Common myeloid progenitor, CD34-positive (primary cell): Measurements from ENCODE around the gene TENT4A.

ENCODE experiments used
- CTCF ChIA-PET: fragments of 350-600 bp; sonication (Branson Sonifier 250); formaldehyde crosslinking; loops from one replicate; lab custom pipeline; 2021; ENCODE audit warnings: antibody characterized with exemption; lab: Charles Lee
- POLR2A ChIA-PET: fragments of 350-600 bp; sonication (Branson Sonifier 250); formaldehyde crosslinking; loops from one replicate; lab custom pipeline; 2021; ENCODE audit warnings: antibody characterized with exemption; lab: Charles Lee
- DNase-seq, 3 donors: peaks; one replicate each; pipeline versions ENCODE4 v3.0.0 to v3.0.0-alpha.2; 2013
- H3K27ac ChIP-seq, 2 experiments: 1 replicate in 1 of 2; 2 replicates in 1 of 2; pipeline ENCODE4 v1.7.0; 2013; ENCODE audit warnings: inconsistent platforms in 2 of 2, low read length in 2 of 2, mild to moderate bottlenecking in 2 of 2, low read depth in 1 of 2, moderate library complexity in 1 of 2; ENCODE audit not compliant: severe bottlenecking in 2 of 2, insufficient read depth in 1 of 2, poor library complexity in 1 of 2
- H3K27me3 ChIP-seq, 5 experiments: replicated peaks in 2 of 5; 1 replicate in 3 of 5; 2 replicates in 2 of 5; pipeline versions ENCODE4 v1.6.1 to v1.7.0; 2013; ENCODE audit warnings: low read length in 4 of 5, mild to moderate bottlenecking in 2 of 5, moderate library complexity in 2 of 5, inconsistent platforms in 1 of 5; ENCODE audit not compliant: insufficient read depth in 5 of 5, control insufficient read depth in 4 of 5
- H3K36me3 ChIP-seq, 4 experiments: 1 replicate in 2 of 4; 2 replicates in 2 of 4; pipeline versions ENCODE4 v1.6.1 to v1.7.0; 2013; ENCODE audit warnings: low read length in 3 of 4, control low read depth in 1 of 4, mild to moderate bottlenecking in 1 of 4; ENCODE audit not compliant: control insufficient read depth in 4 of 4, insufficient read depth in 4 of 4
- H3K4me1 ChIP-seq, 4 experiments: 1 replicate in 3 of 4; 2 replicates in 1 of 4; pipeline versions ENCODE4 v1.6.1 to v1.7.1; 2013; ENCODE audit warnings: low read length in 3 of 4, mild to moderate bottlenecking in 3 of 4, control low read depth in 1 of 4, inconsistent platforms in 1 of 4, moderate library complexity in 1 of 4; ENCODE audit not compliant: control insufficient read depth in 4 of 4, insufficient read depth in 4 of 4; ENCODE audit errors: control extremely low read depth in 1 of 4
- H3K4me3 ChIP-seq, 7 experiments: 1 replicate in 4 of 7; 2 replicates in 3 of 7; pipeline versions ENCODE4 v1.5.1 to v1.7.0; 2013; ENCODE audit warnings: mild to moderate bottlenecking in 7 of 7, low read length in 6 of 7, moderate library complexity in 6 of 7, inconsistent platforms in 2 of 7, low read depth in 2 of 7, control low read depth in 1 of 7; ENCODE audit not compliant: insufficient read depth in 4 of 7, control insufficient read depth in 1 of 7; ENCODE audit errors: extremely low read depth in 1 of 7
- H3K9me3 ChIP-seq, 5 experiments: 1 replicate in 4 of 5; 2 replicates in 1 of 5; pipeline versions ENCODE4 v1.6.1 to v1.7.1; 2013; ENCODE audit warnings: low read length in 4 of 5, mild to moderate bottlenecking in 2 of 5, inconsistent platforms in 1 of 5, low read depth in 1 of 5, moderate library complexity in 1 of 5; ENCODE audit not compliant: control insufficient read depth in 4 of 5, insufficient read depth in 2 of 5; ENCODE audit errors: control extremely low read depth in 1 of 5
- WGBS: methylation state at CpG from one replicate; pipeline ENCODE4 v1.1.5; 2013; ENCODE audit not compliant: insufficient coverage; 5-methylcytosine and 5-hydroxymethylcytosine counted together

The TENT4A gene

DNA sequence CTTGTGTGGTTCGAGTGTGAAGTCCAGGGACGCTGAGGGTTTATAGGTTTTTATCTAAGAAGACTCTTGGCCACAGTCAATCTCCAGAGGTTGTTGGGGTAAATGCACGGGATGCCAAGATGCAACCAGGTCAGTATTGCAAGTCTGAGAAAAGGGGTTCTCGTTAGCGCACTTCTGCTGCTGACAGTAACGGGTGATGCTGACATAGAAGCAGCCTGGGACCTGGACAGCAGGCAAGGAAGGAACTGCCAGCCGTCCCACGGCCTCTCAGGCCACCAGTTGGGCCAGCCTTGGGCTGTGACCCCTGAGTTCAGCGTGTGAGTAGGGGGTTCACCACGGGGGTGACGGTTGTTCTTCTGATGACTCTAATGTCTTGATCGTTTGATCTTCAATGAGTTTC, 39.0 kb downstream of the TENT4A start:
- ChIA-PET CTCF (interaction anchor here (1.2 to 2.1 kb wide), 3 partner anchors 10 to 139 kb away, joined by 3 to 5 read pairs (median 3); no protein-coding TSS in a partner anchor), POLR2A (no interaction called here)

DNA sequence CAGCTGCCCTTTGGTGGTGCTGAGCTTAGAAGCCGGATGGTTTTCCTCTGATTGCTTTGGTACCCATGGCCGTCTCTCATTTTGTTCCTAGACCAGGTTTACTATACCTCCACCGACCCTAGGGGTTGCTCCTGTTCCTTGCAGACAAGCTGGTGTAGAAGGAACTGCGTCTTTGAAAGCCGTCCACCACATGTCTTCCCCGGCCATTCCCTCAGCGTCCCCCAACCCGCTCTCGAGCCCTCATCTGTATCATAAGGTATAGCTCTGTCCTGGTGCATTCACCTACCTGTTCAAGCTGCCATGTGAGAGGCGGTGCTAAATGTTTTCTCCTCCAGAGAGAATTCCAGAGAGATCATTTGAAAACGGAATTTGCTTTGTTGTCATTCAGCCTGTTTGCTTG, 39.5 kb downstream of the TENT4A start:
- no peaks in the 10 kb centered on the region for H3K4me1 ChIP-seq
- H3K27ac ChIP-seq = no peak overlapping the region
- no peak overlapping the region for H3K4me3 ChIP-seq
- peaks cover 18 to 87% (median 68%) of the 10 kb centered on the region in 4 experiments for H3K36me3 ChIP-seq
- H3K27me3 ChIP-seq = no peaks in the 10 kb centered on the region
- no peaks in the 10 kb centered on the region for H3K9me3 ChIP-seq
- CTCF ChIA-PET = interaction anchor here (1.2 to 2.1 kb wide), 2 partner anchors 9 to 10 kb away, joined by 3 to 5 read pairs; no protein-coding TSS in a partner anchor
- no peak for DNase-seq
- POLR2A ChIA-PET = no interaction called here
- 100% methylated on average over 9 of the region's 11 CpGs for WGBS

More for the DNA sequence above, 39.0 kb downstream of the TENT4A start:
- DNase-seq = no peak
- 98% methylated on average over 12 of the region's 12 CpGs for WGBS
- H3K27ac ChIP-seq = no peak overlapping the region
- no peaks in the 10 kb centered on the region for H3K27me3 ChIP-seq
- no peak overlapping the region for H3K4me3 ChIP-seq
- H3K9me3 ChIP-seq = no peaks in the 10 kb centered on the region
- H3K36me3 ChIP-seq = peaks cover 18 to 89% (median 71%) of the 10 kb centered on the region in 4 experiments
- no peaks in the 10 kb centered on the region for H3K4me1 ChIP-seq

DNA sequence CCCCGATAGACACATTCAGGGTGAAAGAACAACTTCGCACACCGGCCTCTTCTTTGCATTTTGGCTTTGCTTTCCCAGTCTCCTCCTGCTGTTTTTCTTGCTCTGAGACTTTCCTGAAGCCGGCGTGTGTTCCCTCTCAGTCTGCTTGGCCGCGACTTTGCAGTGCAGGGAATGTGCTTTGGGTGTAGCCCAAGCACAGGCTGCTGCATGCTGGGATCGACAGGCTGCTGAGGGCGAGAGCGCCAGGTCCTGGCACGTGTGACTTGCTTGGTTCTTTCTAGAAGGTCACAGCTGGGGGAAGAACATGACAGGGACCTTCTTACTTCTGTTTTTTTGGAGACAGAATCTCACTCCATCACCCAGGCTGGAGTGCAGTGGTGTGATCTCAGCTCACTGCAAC, 40.6 kb downstream of the TENT4A start:
- H3K27me3 ChIP-seq = no peaks in the 10 kb centered on the region
- peaks cover 18 to 87% (median 65%) of the 10 kb centered on the region in 4 experiments for H3K36me3 ChIP-seq
- POLR2A ChIA-PET = no interaction called here
- WGBS = 95% methylated on average over 10 of the region's 11 CpGs
- H3K4me3 ChIP-seq = no peak overlapping the region
- no peak overlapping the region for H3K27ac ChIP-seq
- H3K9me3 ChIP-seq = no peaks in the 10 kb centered on the region
- no peak for DNase-seq
- CTCF ChIA-PET = interaction anchor here (1.2 to 2.1 kb wide), 2 partner anchors 8 to 13 kb away, joined by 3 to 5 read pairs; no protein-coding TSS in a partner anchor
- no peaks in the 10 kb centered on the region for H3K4me1 ChIP-seq

DNA sequence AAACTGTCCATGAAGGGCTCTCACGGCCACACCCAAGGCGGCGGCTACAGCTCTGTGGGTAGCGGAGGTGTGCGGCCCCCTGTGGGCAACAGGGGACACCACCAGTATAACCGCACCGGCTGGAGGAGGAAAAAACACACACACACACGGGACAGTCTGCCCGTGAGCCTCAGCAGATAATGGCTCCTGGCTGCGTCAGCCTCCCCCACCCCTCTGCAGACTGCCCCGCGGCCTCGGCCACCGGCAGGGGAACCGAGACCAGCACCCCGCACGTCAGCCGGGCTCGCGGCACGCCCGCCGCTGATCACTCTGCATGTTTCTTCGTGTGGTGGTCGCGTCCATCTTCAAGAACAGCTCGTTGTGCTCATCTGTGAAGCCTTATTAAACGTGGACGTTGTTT, 41.5 kb downstream of the TENT4A start:
- Histone ChIP-seq H3K9me3 (no peaks in the 10 kb centered on the region), H3K36me3 (peaks cover 15 to 81% (median 58%) of the 10 kb centered on the region in 4 experiments), H3K4me3 (no peak overlapping the region), H3K27me3 (no peaks in the 10 kb centered on the region), H3K4me1 (no peaks in the 10 kb centered on the region), H3K27ac (no peak overlapping the region)
- CTCF ChIA-PET = interaction anchor here (1.2 kb wide), 1 partner anchor 12 kb away, joined by 3 read pairs; no protein-coding TSS in a partner anchor
- POLR2A ChIA-PET = no interaction called here
- WGBS = 99% methylated on average over 24 of the region's 29 CpGs
- no peak for DNase-seq

DNA sequence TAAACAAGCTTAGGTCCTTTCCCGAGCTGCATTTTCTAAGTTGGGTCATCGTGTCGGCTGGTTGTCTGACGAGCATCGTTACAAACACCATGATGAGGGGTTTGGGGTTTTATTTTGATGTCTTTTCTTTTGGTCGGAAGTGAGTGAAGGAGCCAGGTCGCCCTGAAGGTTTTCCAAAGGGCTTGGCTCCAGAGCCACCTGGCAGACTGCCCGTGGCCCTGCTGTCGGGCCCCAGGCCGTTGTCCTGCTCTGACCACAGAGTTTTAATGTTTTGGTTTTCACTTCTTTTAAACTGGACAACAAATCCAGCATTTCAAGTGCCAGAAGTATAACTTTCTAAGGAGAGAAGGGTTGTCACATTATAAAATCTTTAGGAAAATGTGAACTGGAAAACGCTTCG, 42.3 kb downstream of the TENT4A start:
- DNase-seq = no peak
- no peak overlapping the region for H3K4me3 ChIP-seq
- WGBS = 100% methylated on average over 4 of the region's 12 CpGs
- no peak overlapping the region for H3K27ac ChIP-seq
- peaks cover 15 to 75% (median 56%) of the 10 kb centered on the region in 4 experiments for H3K36me3 ChIP-seq
- H3K9me3 ChIP-seq = no peaks in the 10 kb centered on the region
- ChIA-PET CTCF (no interaction called here), POLR2A (no interaction called here)
- no peaks in the 10 kb centered on the region for H3K27me3 ChIP-seq
- no peaks in the 10 kb centered on the region for H3K4me1 ChIP-seq

DNA sequence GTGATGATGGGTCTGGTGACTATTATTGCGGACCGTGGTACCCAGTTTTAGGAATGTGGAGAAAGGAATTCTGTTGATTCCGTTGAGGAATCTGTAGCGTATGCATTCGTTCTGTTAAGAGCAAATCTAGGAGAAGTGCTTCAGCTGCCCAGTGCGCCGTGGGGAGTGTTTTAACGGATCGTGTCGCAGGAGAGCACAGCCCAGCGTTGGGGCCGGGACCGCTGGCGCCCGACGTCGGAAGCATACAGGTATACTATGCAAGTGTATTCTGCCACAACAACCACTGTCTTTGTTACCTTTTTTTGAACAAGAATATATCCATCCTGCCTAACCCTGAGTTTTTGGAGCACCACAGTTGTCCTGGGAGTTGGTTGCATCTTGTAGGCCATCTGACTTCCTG, 42.7 kb downstream of the TENT4A start:
- Histone ChIP-seq H3K36me3 (peaks cover 15 to 71% (median 55%) of the 10 kb centered on the region in 4 experiments), H3K27ac (no peak overlapping the region), H3K27me3 (no peaks in the 10 kb centered on the region), H3K4me3 (no peak overlapping the region), H3K4me1 (no peaks in the 10 kb centered on the region), H3K9me3 (no peaks in the 10 kb centered on the region)
- POLR2A ChIA-PET = no interaction called here
- DNase-seq = no peak
- CTCF ChIA-PET = no interaction called here
- 98% methylated on average over 17 of the region's 17 CpGs for WGBS

DNA sequence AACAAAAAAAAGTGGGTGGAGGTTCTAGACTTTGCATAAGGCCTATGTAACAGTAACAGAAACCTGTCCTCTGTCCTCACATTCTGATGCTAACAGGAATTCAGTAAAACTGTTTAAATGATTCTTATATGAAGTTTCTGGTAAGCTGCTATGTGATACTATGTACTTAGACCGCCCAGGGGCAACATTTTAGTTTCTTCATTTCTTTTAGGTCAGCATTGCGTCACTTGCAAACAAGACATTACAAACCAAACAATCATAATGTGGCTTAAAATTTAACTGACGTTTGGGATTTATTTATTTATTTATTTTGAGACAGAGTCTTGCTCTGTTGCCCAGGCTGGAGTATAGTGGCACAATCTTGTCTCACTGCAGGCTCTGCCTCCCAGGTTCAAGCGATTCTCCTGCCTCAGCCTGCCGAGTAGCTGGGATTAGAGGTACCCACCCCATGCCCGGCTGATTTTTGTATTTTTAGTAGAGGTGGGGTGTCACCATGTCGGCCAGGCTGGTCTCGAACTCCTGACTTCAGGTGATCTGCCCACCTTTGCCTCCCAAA, 44.3 kb downstream of the TENT4A start:
- H3K4me3 ChIP-seq = no peak overlapping the region
- no peaks in the 10 kb centered on the region for H3K4me1 ChIP-seq
- WGBS = 100% methylated on average over 3 of the region's 8 CpGs
- H3K36me3 ChIP-seq = peaks cover 7 to 56% (median 43%) of the 10 kb centered on the region in 4 experiments
- no peaks in the 10 kb centered on the region for H3K27me3 ChIP-seq
- ChIA-PET CTCF (interaction anchor here (0.8 to 1.4 kb wide), 4 partner anchors 12 to 840 kb away, joined by 3 read pairs; no protein-coding TSS in a partner anchor), POLR2A (no interaction called here)
- H3K9me3 ChIP-seq = peaks cover 0 to 2% (median 0%) of the 10 kb centered on the region in 5 experiments
- H3K27ac ChIP-seq = no peak overlapping the region
- DNase-seq = no peak
